Adrenal gland (tissue), 5 donors: ENCODE results near the gene PLAGL2.

Experiments used
- CTCF ChIP-seq, 6 experiments: fragments of 450-650 bp in 4 of 6; fragments of 200-600 bp in 2 of 6; sonication (generic) in 1 of 6; IDR thresholded peaks; 1 replicate in 5 of 6; 2 replicates in 1 of 6; pipeline versions ENCODE4 v1.5.1 to v1.8.0; 2016 to 2021; ENCODE audit warnings: antibody characterized with exemption in 6 of 6, mild to moderate bottlenecking in 2 of 6, moderate library complexity in 1 of 6
- POLR2A ChIP-seq, 2 donors: fragments of 450-650 bp; IDR thresholded peaks; one replicate each; pipeline ENCODE4 v1.6.1; 2017; ENCODE audit warnings: antibody characterized with exemption in 2 of 2, mild to moderate bottlenecking in 2 of 2, moderate library complexity in 1 of 2
- donor health status: DM: no; HTN: no; CAD: no.

GRCh38 chr20:32213870-32214269 is 6.3 kb upstream of the PLAGL2 start:
- TF ChIP-seq CTCF (IDR thresholded peaks at IDR 0.05) (no peak), POLR2A (IDR thresholded peaks at IDR 0.05) (no peak)
